Psoas muscle (tissue), 8 donors: ENCODE results near the gene CCDC59. TPM values are rescaled to one million over a fixed set of nuclear protein-coding genes. Genes with fewer than 3 reads are reported as not detected.
"Not testable (repeated sequence)": the region's sequence is repeated elsewhere in the genome, so short reads cannot be mapped to it uniquely, and the experiment has no call there.

Experiments used
- ATAC-seq, 4 donors: fragments of 200-7000 bp; cut with Tn5 transposase; one replicate each; pipeline ENCODE4 v1.9.1; 2020; ENCODE audit warnings: moderate library complexity in 3 of 4, mild to moderate bottlenecking in 2 of 4
- DNase-seq, 2 donors: peaks; one replicate each; pipeline ENCODE4 v3.0.0-alpha.2; 2020
- H3K27ac ChIP-seq: fragments of 200-600 bp; one replicate; pipeline ENCODE4 v1.8.0; 2022
- H3K27me3 ChIP-seq, 3 donors: fragments of 200-600 bp in 1 of 3; one replicate each; pipeline versions ENCODE4 v1.6.1 to v1.8.0; 2013 to 2022; ENCODE audit warnings: low read length in 2 of 3, mild to moderate bottlenecking in 2 of 3, moderate library complexity in 1 of 3; ENCODE audit not compliant: insufficient read depth in 3 of 3
- H3K36me3 ChIP-seq, 2 donors: fragments of 200-600 bp in 1 of 2; one replicate each; pipeline versions ENCODE4 v1.6.1 to v1.8.0; 2013 to 2022; ENCODE audit warnings: low read depth in 1 of 2, mild to moderate bottlenecking in 1 of 2, moderate library complexity in 1 of 2; ENCODE audit not compliant: insufficient read depth in 1 of 2
- H3K4me1 ChIP-seq: fragments of 200-600 bp; one replicate; pipeline ENCODE4 v1.8.0; 2022
- H3K4me3 ChIP-seq: fragments of 200-600 bp; one replicate; pipeline ENCODE4 v1.8.0; 2022; ENCODE audit warnings: mild to moderate bottlenecking
- H3K9me3 ChIP-seq: fragments of 200-600 bp; one replicate; pipeline ENCODE4 v1.8.0; 2022
- WGBS, 3 donors: extraction: QIAGEN DNeasy Blood & Tissue Kit; methylation state at CpG; one replicate each; pipeline versions ENCODE4 v1.1.6 to v1.1.7; 2013; 5-methylcytosine and 5-hydroxymethylcytosine counted together
- intact Hi-C, 2 donors: fragments of 100-400 bp; cut with DNase I; formaldehyde crosslinking; loops; one replicate each; pipeline versions ENCODE4 v1.11.0 to v1.14.2; 2022
- polyA plus RNA-seq, 3 donors: library from polyadenylated mRNA; stranded (reverse); fragments of 200-250 nt; gene quantifications; one replicate each; pipeline ENCODE4 v1.2.3, GENCODE V29; 2013
- total RNA-seq, 4 donors: library from RNA; stranded (reverse); fragmentation: NEBNext Ultra II Directional in 2 of 4; extraction: Animal tissue kit (Norgen Biotek cat#: 25700) in 2 of 4; gene quantifications; one replicate each; pipeline versions ENCODE4 v1.2.1 to v1.2.4, GENCODE V29; 2021 to 2023
- TF ChIP-seq, protein P1 (sequence below): fragments of 200-600 bp; IDR thresholded peaks from one replicate; pipeline ENCODE4 v1.8.0; 2022; ENCODE audit warnings: antibody characterized with exemption
- donor health status: healthy with polysubstance abuse.
- donor health status: DM: no; HTN: no; CAD: no; lungs with moderate emphysema.
- donor health status: Bipolar disorder and iron deficiency.
- donor health status: healthy.
- donor health status: DM: yes; HTN: yes; CAD: no.
- donor health status: DM: no; HTN: no; CAD: no.
- donor health status: DM: no; HTN: no; CAD: no.
- donor health status: DM: yes; HTN: yes; CAD: no.

The CCDC59 gene
- total and polyA plus RNA-seq, 7 donors: 33.6 to 72.2 (median 43.0) TPM

DNA sequence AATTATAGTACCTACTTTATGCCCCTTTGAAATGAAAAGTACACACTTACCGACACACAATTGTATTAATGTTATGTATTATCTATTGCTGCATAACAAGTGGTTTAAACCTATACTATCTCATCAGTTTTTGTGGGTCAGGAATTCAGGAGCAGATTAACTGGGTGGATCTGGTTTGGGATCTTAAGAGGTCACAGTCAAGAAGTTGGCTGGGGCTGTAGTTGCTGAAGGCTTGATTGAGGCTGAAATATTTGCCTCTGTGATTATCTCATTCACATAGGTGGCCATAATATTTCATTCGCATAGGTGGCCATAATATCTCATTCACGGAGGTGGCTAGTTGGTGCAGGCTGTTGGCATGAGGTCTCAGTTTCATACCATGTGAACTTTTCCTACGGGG, 5.8 kb upstream of the CCDC59 start:
- Histone ChIP-seq H3K9me3 (no peaks in the 10 kb centered on the region), H3K4me1 (peaks cover 29% of the 10 kb centered on the region), H3K36me3 (no peaks in the 10 kb centered on the region), H3K27me3 (no peaks in the 10 kb centered on the region), H3K4me3 (peak overlapping the region; percentile 17), H3K27ac (peak overlapping the region; percentile 13)
- TF ChIP-seq, protein P1, sequence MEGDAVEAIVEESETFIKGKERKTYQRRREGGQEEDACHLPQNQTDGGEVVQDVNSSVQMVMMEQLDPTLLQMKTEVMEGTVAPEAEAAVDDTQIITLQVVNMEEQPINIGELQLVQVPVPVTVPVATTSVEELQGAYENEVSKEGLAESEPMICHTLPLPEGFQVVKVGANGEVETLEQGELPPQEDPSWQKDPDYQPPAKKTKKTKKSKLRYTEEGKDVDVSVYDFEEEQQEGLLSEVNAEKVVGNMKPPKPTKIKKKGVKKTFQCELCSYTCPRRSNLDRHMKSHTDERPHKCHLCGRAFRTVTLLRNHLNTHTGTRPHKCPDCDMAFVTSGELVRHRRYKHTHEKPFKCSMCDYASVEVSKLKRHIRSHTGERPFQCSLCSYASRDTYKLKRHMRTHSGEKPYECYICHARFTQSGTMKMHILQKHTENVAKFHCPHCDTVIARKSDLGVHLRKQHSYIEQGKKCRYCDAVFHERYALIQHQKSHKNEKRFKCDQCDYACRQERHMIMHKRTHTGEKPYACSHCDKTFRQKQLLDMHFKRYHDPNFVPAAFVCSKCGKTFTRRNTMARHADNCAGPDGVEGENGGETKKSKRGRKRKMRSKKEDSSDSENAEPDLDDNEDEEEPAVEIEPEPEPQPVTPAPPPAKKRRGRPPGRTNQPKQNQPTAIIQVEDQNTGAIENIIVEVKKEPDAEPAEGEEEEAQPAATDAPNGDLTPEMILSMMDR: no peak
- intact Hi-C loops: no loop called here
- no peak for DNase-seq
- peak in 2 of 4 donors; percentile 25 to 54 for ATAC-seq
- WGBS, 3 donors: 38 to 64% (median 42%) methylated on average over 4 of the region's 4 CpGs

DNA sequence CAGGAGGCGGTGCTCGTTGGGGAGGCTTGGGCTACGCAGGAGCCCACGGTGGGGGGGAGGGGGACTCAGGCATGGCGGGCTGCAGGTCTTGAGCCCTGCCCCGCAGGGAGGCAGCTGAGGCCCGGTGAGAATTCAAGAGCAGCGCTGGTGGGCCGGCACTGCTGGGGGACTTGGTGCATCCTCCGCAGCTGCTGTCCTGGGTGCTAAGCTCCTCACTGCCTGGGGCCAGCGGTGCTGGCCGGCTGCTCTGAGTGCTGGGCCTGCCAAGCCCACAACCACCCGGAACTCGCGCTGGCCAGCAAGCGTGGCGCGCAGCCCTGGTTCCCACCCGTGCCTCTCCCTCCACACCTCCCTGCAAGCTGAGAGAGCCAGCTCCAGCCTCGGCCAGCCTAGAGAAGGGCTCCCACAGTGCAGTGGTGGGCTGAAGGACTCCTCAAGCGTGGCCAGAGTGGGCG, 3.3 kb upstream of the CCDC59 start:
- H3K4me1 ChIP-seq: peaks cover 38% of the 10 kb centered on the region
- H3K27ac ChIP-seq: no peak overlapping the region
- no peak overlapping the region for H3K4me3 ChIP-seq
- peak in 1 of 2 donors; percentile 48 for DNase-seq
- H3K9me3 ChIP-seq: no peaks in the 10 kb centered on the region
- H3K36me3 ChIP-seq: peaks cover 0 to 5% of the 10 kb centered on the region in 2 donors
- TF ChIP-seq, protein P1: no peak
- WGBS, 3 donors: 86 to 90% (median 86%) methylated on average over 20 to 22 of the region's 22 CpGs
- H3K27me3 ChIP-seq: no peaks in the 10 kb centered on the region
- no peak for ATAC-seq
- intact Hi-C loops: no loop called here

DNA sequence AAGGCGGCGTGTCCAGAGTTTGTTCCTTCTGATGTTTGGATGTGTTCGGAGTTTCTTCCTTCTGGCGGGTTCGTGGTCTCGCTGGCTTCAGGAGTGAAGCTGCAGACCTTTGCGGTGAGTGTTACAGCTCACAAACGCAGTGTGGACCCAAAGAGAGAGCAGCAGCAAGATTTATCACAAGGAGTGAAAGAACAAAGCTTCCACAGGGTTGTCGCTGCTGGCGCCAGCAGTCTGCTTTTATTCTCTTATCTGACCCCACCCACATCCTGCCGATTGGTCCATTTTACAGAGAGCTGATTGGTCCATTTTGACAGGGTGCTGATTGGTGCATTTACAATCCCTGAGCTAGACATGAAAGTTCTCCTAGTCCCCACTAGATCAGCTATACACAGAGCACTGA, 2.6 kb upstream of the CCDC59 start:
- H3K27ac ChIP-seq, intact Hi-C loops, DNase-seq, ATAC-seq, H3K4me3 ChIP-seq, H3K9me3 ChIP-seq, H3K27me3 ChIP-seq: not testable (repeated sequence)
- H3K4me1 ChIP-seq: peaks cover 45% of the 10 kb centered on the region
- WGBS, 3 donors: 97 to 99% (median 98%) methylated on average over 11 of the region's 11 CpGs
- peaks cover 0 to 12% of the 10 kb centered on the region in 2 donors for H3K36me3 ChIP-seq

DNA sequence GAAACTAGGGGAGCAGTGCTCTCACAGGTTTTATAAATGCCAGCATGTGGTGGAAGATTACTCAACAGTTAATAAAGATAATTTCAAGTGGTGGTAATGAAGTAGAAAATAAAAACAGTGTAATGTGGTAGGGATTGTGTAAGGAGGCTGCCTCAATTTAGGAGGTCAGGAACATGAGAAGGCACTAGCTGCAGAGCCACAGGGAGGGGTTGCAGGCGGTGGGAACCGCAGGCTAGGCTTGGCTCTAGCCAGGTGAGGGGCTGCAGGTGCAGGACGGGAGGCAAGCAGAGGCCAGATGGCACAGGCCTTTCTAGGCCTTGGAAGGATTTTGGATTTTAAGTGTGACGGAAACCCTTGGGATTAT, 910 bp upstream of the CCDC59 start:
- Histone ChIP-seq H3K9me3 (no peaks in the 10 kb centered on the region), H3K36me3 (peaks cover 0 to 29% of the 10 kb centered on the region in 2 donors)

DNA sequence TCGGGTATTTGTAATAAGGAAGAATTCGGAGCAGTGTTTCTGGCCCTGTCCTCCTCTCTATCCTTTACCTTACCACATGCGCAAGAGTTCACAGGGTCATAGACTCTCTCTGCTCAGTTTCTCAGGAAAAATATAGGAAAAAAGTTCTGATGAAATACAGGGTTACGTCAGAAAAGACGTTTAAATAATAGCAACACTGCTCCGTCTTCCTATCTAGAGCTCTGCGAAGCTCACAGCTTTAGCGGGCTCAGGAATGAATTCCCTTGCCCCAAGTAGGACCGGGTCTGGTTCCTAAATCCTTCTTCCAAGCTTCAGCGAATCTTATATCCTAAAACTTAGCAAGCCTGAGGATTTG, 365 bp downstream of the CCDC59 start:
- ATAC-seq (peak in 1 of 4 donors; percentile 0), DNase-seq (no peak)
- peak overlapping the region; percentile 92 for H3K4me3 ChIP-seq
- no peaks in the 10 kb centered on the region for H3K27me3 ChIP-seq
- peaks cover 33% of the 10 kb centered on the region for H3K4me1 ChIP-seq
- 0 to 1% (median 0%) methylated on average over 10 of the region's 10 CpGs for WGBS, 3 donors
- peak overlapping the region; percentile 98 for H3K27ac ChIP-seq
- intact Hi-C loops: no loop called here
- TF ChIP-seq, protein P1: no peak
- H3K36me3 ChIP-seq: peaks cover 0 to 42% of the 10 kb centered on the region in 2 donors
- H3K9me3 ChIP-seq: no peaks in the 10 kb centered on the region

More for the DNA sequence above, 910 bp upstream of the CCDC59 start:
- intact Hi-C loops: no loop called here
- WGBS, 3 donors: 0 to 7% (median 4%) methylated on average over 4 of the region's 4 CpGs
- DNase-seq (peak in 1 of 2 donors; percentile 50), ATAC-seq (peak in 3 of 4 donors; percentile 42 to 58 (median 48))
- Histone ChIP-seq H3K4me3 (peak overlapping the region; percentile 92), H3K4me1 (peaks cover 37% of the 10 kb centered on the region), H3K27ac (peak overlapping the region; percentile 98), H3K27me3 (no peaks in the 10 kb centered on the region)
- TF ChIP-seq, protein P1: no peak
